Left forelimb (tissue), 1 donor: ENCODE results near the gene TCF3.
"Not testable (repeated sequence)": the region's sequence is repeated elsewhere in the genome, so short reads cannot be mapped to it uniquely, and the experiment has no call there.

Experiments used
- DNase-seq: peaks from one replicate; pipeline ENCODE4 v3.0.0-alpha.2; 2018; ENCODE audit warnings: low spot score

Gene TCF3

GRCh38 chr19:1652471-1653299 is at the start of gene TCF3:
Gene TCF3, minus strand, starts transcription at chr19:1652615. Its CDS starts 2,367 bp downstream, at chr19:1650248.
- peak; percentile 99 for DNase-seq

- no peak for DNase-seq
These were observed 48.6 kb upstream of the TCF3 start for GRCh38 chr19:1700733-1701663.

- no peak for DNase-seq
These were observed 47.8 kb upstream of the TCF3 start for GRCh38 chr19:1699998-1700732.

- no peak for DNase-seq
These were observed 47.0 kb upstream of the TCF3 start for GRCh38 chr19:1699386-1699785.

- DNase-seq = no peak
These were observed 46.2 kb upstream of the TCF3 start for GRCh38 chr19:1698636-1699035.

GRCh38 chr19:1695481-1695880 is 43.1 kb upstream of the TCF3 start:
- not testable (repeated sequence) for DNase-seq

- DNase-seq = peak; percentile 48
These were observed 39.3 kb upstream of the TCF3 start for GRCh38 chr19:1691589-1692290.

GRCh38 chr19:1690699-1691307 is 38.4 kb upstream of the TCF3 start:
- DNase-seq = peak; percentile 65

GRCh38 chr19:1685785-1686184 is 33.4 kb upstream of the TCF3 start:
- not testable (repeated sequence) for DNase-seq

GRCh38 chr19:1685046-1685445 is 32.6 kb upstream of the TCF3 start:
- DNase-seq = no peak

- no peak for DNase-seq
These were observed 32.1 kb upstream of the TCF3 start for GRCh38 chr19:1684573-1684912.

- DNase-seq = no peak
These were observed 31.6 kb upstream of the TCF3 start for GRCh38 chr19:1683869-1684572.

GRCh38 chr19:1680976-1681375 is 28.6 kb upstream of the TCF3 start:
- no peak for DNase-seq

- DNase-seq = no peak
These were observed 25.7 kb upstream of the TCF3 start for GRCh38 chr19:1678073-1678472.

GRCh38 chr19:1676351-1677266 is 24.2 kb upstream of the TCF3 start:
- no peak for DNase-seq

GRCh38 chr19:1675633-1676350 is 23.4 kb upstream of the TCF3 start:
- DNase-seq = no peak

- no peak for DNase-seq
These were observed 21.9 kb upstream of the TCF3 start for GRCh38 chr19:1674293-1674679.

GRCh38 chr19:1673645-1674292 is 21.4 kb upstream of the TCF3 start:
- DNase-seq = no peak
